HG03575 (cell line): ENCODE data around the gene BICRA.
"Not testable (repeated sequence)": the region's sequence is repeated elsewhere in the genome, so short reads cannot be mapped to it uniquely, and the experiment has no call there.

Experiments used
- ATAC-seq: cut with Tn5 transposase; IDR thresholded peaks from one replicate; pipeline ENCODE4 v1.9.1; 2021; ENCODE audit not compliant: unreplicated experiment, insufficient number of reproducible peaks, low FRiP score; ENCODE audit errors: extremely low read depth

BICRA gene

GRCh38 chr19:47701717-47702552 lies 93.0 kb downstream of the BICRA start:
- ATAC-seq, result no peak

GRCh38 chr19:47702671-47703070 lies 93.7 kb downstream of the BICRA start:
- no peak for ATAC-seq

- no peak for ATAC-seq
Measured at GRCh38 chr19:47703301-47703700, 94.4 kb downstream of the BICRA start.

- no peak for ATAC-seq
Measured at GRCh38 chr19:47704024-47704423, 95.1 kb downstream of the BICRA start.

- ATAC-seq, result no peak
Measured at GRCh38 chr19:47704656-47705055, 95.7 kb downstream of the BICRA start.

- ATAC-seq, result no peak
Measured at GRCh38 chr19:47707135-47707925, 98.4 kb downstream of the BICRA start.

- ATAC-seq, result no peak
Measured at GRCh38 chr19:47711652-47712242, 102.8 kb downstream of the BICRA start.

- no peak for ATAC-seq
Measured at GRCh38 chr19:47713046-47714021, 104.4 kb downstream of the BICRA start, which contains the start of gene EHD2. TSS of gene EHD2 (plus strand) at chr19:47713422. CDS start at chr19:47716613, 3,191 bp downstream.

- ATAC-seq, result no peak
Measured at GRCh38 chr19:47714339-47714738, 105.4 kb downstream of the BICRA start.

- ATAC-seq, result not testable (repeated sequence)
Measured at GRCh38 chr19:47714855-47715254, 105.9 kb downstream of the BICRA start.

GRCh38 chr19:47716270-47716937 lies 107.5 kb downstream of the BICRA start:
- ATAC-seq, result no peak

- ATAC-seq, result not testable (repeated sequence)
Measured at GRCh38 chr19:47718415-47719046, 109.6 kb downstream of the BICRA start.

GRCh38 chr19:47719047-47719859 lies 110.3 kb downstream of the BICRA start:
- no peak for ATAC-seq

GRCh38 chr19:47720669-47721422 lies 111.9 kb downstream of the BICRA start:
- ATAC-seq, result no peak

- no peak for ATAC-seq
Measured at GRCh38 chr19:47723581-47723940, 114.6 kb downstream of the BICRA start.

- ATAC-seq, result no peak
Measured at GRCh38 chr19:47725759-47726401, 116.9 kb downstream of the BICRA start.
